Calu3 (cell line): ENCODE data around the gene DRAP1. TPM values are rescaled to one million over a fixed set of nuclear protein-coding genes. Genes with fewer than 3 reads are reported as not detected.

Experiments
- BruUV-seq: library from RNA; stranded (reverse); fragments of 400-500 nt; replicated peaks from 2 replicates; lab custom pipeline; 2021; lab: Mats Ljungman, UMichigan
- CTCF ChIA-PET: fragments of 300-600 bp; sonication (Branson Sonifier 250); formaldehyde crosslinking; loops from one replicate; lab custom pipeline; 2022; ENCODE audit warnings: antibody characterized with exemption; lab: Charles Lee
- DNase-seq: peaks from one replicate; pipeline ENCODE4 v3.0.0; 2022
- H3K27ac Mint-ChIP-seq: one replicate; pipeline ENCODE4 v1.8.0; 2022; ENCODE audit warnings: mixed read lengths; ENCODE audit not compliant: unreplicated experiment
- H3K27me3 Mint-ChIP-seq: one replicate; pipeline ENCODE4 v1.8.0; 2022; ENCODE audit warnings: mixed read lengths; ENCODE audit not compliant: unreplicated experiment
- H3K36me3 Mint-ChIP-seq: one replicate; pipeline ENCODE4 v1.8.0; 2022; ENCODE audit warnings: mild to moderate bottlenecking, moderate library complexity, mixed read lengths; ENCODE audit not compliant: insufficient read depth, unreplicated experiment
- H3K4me1 Mint-ChIP-seq: one replicate; pipeline ENCODE4 v1.8.0; 2022; ENCODE audit warnings: mild to moderate bottlenecking, low read depth, mixed read lengths; ENCODE audit not compliant: unreplicated experiment
- H3K4me3 Mint-ChIP-seq: one replicate; pipeline ENCODE4 v1.8.0; 2022; ENCODE audit warnings: mild to moderate bottlenecking, low read depth, moderate library complexity, mixed read lengths; ENCODE audit not compliant: unreplicated experiment
- H3K9me3 Mint-ChIP-seq: one replicate; pipeline ENCODE4 v1.8.0; 2022; ENCODE audit warnings: low read depth, mixed read lengths; ENCODE audit not compliant: unreplicated experiment
- intact Hi-C: fragments of 100-400 bp; cut with micrococcal nuclease; formaldehyde crosslinking; loops from one replicate; pipeline ENCODE4 v1.10.0; 2022; ENCODE audit not compliant: unreplicated experiment
- total RNA-seq: library from RNA; stranded (reverse); gene quantifications from 2 replicates; pipeline ENCODE4 v1.2.3, GENCODE V29; 2022
- TF ChIP-seq, protein P1 (sequence below): fragments of 200-600 bp; IDR thresholded peaks from one replicate; pipeline ENCODE4 v1.8.0; 2022; ENCODE audit warnings: antibody characterized with exemption; ENCODE audit not compliant: unreplicated experiment

Gene DRAP1
- total RNA-seq, 1 experiment from 2014 or later = 114 TPM

GRCh38 chr11:65931773-65932557 is 12.7 kb downstream of the DRAP1 start:
- no peak for DNase-seq
- H3K4me1 Mint-ChIP-seq = no peaks in the 10 kb centered on the region
- TF ChIP-seq, protein P1, sequence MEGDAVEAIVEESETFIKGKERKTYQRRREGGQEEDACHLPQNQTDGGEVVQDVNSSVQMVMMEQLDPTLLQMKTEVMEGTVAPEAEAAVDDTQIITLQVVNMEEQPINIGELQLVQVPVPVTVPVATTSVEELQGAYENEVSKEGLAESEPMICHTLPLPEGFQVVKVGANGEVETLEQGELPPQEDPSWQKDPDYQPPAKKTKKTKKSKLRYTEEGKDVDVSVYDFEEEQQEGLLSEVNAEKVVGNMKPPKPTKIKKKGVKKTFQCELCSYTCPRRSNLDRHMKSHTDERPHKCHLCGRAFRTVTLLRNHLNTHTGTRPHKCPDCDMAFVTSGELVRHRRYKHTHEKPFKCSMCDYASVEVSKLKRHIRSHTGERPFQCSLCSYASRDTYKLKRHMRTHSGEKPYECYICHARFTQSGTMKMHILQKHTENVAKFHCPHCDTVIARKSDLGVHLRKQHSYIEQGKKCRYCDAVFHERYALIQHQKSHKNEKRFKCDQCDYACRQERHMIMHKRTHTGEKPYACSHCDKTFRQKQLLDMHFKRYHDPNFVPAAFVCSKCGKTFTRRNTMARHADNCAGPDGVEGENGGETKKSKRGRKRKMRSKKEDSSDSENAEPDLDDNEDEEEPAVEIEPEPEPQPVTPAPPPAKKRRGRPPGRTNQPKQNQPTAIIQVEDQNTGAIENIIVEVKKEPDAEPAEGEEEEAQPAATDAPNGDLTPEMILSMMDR = no peak
- H3K27ac Mint-ChIP-seq = no peak overlapping the region
- CTCF ChIA-PET = interaction anchor here (1.4 to 1.9 kb wide), 3 partner anchors 42 to 47 kb away, joined by 7 to 11 read pairs (median 9); partner anchors contain the start of genes CCDC85B and FIBP
- H3K9me3 Mint-ChIP-seq = no peaks in the 10 kb centered on the region
- no TSS peak for BruUV-seq
- H3K36me3 Mint-ChIP-seq = peaks cover 18% of the 10 kb centered on the region
- intact Hi-C loops = no loop called here
- peaks cover 2% of the 10 kb centered on the region for H3K27me3 Mint-ChIP-seq
- no peak overlapping the region for H3K4me3 Mint-ChIP-seq

DNA sequence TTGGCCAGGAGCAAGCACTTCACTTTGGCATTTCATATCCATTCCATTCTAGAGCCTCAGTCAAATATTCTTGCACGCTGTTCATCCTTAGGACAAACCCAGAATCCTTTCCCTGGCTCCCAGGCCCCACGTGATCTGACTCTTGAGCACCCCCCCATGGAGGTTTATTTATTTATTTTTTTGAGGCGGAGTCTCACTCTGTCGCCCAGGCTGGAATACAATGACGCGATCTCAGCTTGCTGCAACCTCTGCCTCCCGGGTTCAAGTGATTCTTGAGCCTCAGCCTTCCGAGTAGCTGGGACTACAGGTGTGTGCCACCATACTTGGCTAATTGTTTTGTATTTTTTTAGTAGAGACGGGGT is 13.3 kb downstream of the DRAP1 start:
- no TSS peak for BruUV-seq
- H3K27ac Mint-ChIP-seq = no peak overlapping the region

DNA sequence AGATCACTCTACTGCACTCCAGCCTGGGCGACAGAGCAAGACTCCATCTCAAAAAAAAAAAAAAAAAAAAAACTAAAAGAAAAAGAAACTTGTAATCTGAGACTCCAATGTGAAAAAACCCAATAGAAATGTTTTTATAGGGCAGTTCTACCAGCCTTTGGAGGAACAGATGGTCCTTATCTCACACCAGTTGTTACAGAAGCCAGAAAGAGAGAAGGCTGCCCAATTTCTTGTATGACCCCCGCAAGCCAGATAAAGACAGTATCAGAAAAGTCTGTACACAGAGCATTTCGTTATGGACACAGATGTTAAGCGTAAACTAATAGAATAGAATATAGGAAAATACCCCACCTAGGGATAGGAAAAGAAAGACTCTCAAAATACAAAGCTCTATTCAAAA is 14.8 kb downstream of the DRAP1 start:
- Mint-ChIP-seq H3K4me1 (no peaks in the 10 kb centered on the region), H3K27me3 (peaks cover 15% of the 10 kb centered on the region), H3K4me3 (no peak overlapping the region), H3K36me3 (peaks cover 4% of the 10 kb centered on the region), H3K27ac (no peak overlapping the region), H3K9me3 (no peaks in the 10 kb centered on the region)
- TF ChIP-seq, protein P1 = no peak
- intact Hi-C loops = no loop called here
- CTCF ChIA-PET = interaction anchor here (0.6 to 0.7 kb wide), 2 partner anchors 27 to 1597 kb away, joined by 3 to 4 read pairs; no protein-coding TSS in a partner anchor
- DNase-seq = no peak
- no TSS peak for BruUV-seq

More for the DNA sequence above, 13.3 kb downstream of the DRAP1 start:
- peaks cover 8% of the 10 kb centered on the region for H3K27me3 Mint-ChIP-seq
- intact Hi-C loops = no loop called here
- peaks cover 13% of the 10 kb centered on the region for H3K36me3 Mint-ChIP-seq
- TF ChIP-seq, protein P1 = no peak
- DNase-seq = peak; percentile 31
- CTCF ChIA-PET = interaction anchor here (1.4 to 1.9 kb wide), 3 partner anchors 42 to 48 kb away, joined by 7 to 11 read pairs (median 9); partner anchors contain the start of genes CCDC85B and FIBP
- no peaks in the 10 kb centered on the region for H3K9me3 Mint-ChIP-seq
- H3K4me3 Mint-ChIP-seq = no peak overlapping the region
- H3K4me1 Mint-ChIP-seq = no peaks in the 10 kb centered on the region

- Mint-ChIP-seq H3K4me3 (no peak overlapping the region), H3K9me3 (no peaks in the 10 kb centered on the region), H3K27ac (no peak overlapping the region), H3K4me1 (no peaks in the 10 kb centered on the region), H3K36me3 (peaks cover under 1% of the 10 kb centered on the region), H3K27me3 (peaks cover 41% of the 10 kb centered on the region)
- DNase-seq = no peak
- BruUV-seq = no TSS peak
- CTCF ChIA-PET = interaction anchor here (0.6 kb wide), 1 partner anchor 266 kb away, joined by 3 read pairs; no protein-coding TSS in a partner anchor
- TF ChIP-seq, protein P1 = no peak
- intact Hi-C loops = no loop called here
These were observed 18.5 kb downstream of the DRAP1 start for GRCh38 chr11:65937766-65938165.
